Glomerular endothelial cell (primary cell): Measurements from ENCODE around the gene IL5RA. TPM values are rescaled to one million over a fixed set of nuclear protein-coding genes. Genes with fewer than 3 reads are reported as not detected.

ENCODE experiments used
- DNase-seq: peaks from one replicate; pipeline ENCODE4 v3.0.0-alpha.2; 2011; ENCODE audit warnings: low read depth, low spot score; ENCODE audit errors: extremely low read depth
- total RNA-seq: library from RNA; depleted of rRNA; stranded (reverse); fragments of >200 nt; gene quantifications from 2 replicates; pipeline ENCODE4 v1.2.3, GENCODE V29; 2015

Gene IL5RA, protein sequence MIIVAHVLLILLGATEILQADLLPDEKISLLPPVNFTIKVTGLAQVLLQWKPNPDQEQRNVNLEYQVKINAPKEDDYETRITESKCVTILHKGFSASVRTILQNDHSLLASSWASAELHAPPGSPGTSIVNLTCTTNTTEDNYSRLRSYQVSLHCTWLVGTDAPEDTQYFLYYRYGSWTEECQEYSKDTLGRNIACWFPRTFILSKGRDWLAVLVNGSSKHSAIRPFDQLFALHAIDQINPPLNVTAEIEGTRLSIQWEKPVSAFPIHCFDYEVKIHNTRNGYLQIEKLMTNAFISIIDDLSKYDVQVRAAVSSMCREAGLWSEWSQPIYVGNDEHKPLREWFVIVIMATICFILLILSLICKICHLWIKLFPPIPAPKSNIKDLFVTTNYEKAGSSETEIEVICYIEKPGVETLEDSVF
- not detected in 2 replicates for total RNA-seq

DNA sequence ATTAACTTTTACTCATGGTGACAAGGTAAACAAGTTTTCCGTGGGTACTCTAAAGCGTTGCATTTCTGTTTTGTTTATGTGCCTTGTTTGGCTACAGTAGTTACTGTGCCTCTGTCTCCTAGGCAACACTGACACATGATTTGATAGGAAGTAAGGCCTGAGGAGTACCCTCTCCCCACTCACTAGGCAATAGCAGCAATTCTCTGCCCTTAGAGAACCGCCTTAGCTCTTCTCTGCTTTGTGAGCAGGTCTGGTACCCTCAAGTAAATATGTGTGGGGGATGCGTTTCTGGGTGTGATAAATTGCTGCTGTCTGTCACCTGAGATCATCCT is at the start of gene IL5RA:
TSS of gene IL5RA (minus strand) at position 76 of the 332 bp plus-strand sequence. CDS start 5,390 bp downstream, outside the sequence.
- no peak for DNase-seq

DNA sequence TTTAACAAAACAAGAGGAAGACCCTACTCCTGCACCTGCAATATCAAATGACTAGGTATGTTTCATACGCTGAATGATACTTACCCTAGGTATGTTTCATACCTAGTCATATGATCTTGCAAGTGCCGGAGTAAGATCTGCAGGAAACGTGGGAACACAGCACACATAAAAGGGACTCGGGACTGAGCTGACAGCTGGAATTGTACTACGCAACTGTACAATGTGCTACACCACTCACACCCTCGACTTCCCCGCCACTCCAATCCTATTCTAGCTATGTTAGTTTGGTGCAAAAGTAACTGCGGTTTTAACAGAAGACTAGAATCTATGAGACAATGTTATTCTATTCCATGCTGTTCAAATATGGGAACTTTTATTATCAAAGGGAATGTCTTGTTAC is 47.3 kb upstream of the IL5RA start:
- DNase-seq: no peak

DNA sequence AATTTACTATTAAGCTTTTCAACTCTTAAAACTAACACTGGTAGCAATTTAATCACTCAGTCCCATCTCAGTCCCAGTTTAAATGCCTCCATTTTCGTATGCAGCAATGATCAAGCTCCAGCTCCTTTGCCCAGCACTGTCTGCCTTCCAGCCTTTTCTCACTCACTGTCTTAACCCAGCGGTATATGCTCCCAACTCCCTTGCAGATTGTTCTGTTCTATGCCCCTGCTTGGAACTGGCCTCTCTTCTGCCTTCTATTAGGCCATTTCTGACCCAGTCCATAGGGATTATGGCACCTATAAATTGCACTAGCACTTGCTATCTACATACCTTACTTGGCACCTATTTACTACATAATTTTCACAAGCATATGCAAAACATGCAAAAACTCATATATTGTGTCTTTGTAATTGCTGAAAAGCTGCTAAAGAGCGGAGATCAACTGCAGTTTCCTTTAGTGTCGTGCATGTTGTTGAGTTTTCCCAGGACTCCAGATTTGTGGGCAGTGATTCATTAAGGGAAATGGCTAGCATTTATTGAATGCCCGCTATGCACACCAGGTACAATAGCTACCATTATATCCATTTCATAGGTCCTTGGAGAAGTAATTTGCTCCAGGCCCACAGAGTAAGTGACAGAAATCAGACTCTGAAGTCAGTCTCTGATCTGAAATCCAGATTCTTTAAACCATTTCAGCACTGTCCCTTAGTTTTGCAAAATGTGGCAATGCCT is 44.9 kb upstream of the IL5RA start:
- no peak for DNase-seq

DNA sequence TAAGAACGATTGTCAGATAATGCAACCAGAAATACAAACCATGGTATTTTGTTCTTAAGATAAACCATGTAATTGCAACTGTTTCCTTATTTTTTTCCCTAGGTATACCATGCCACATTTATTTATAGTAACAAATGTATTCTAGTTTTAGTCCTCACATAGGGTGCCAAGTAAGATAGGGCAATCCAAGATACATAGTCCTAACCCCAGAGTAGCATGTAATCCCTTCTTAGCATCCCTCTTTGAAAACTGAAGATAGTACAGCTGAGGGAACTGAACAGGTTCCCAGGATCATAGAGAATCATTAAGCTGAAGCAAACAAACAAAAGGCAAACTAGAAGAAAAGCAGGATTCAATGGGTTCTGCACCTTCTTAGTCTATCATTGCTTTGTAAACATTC is 41.3 kb upstream of the IL5RA start:
- DNase-seq: no peak

DNA sequence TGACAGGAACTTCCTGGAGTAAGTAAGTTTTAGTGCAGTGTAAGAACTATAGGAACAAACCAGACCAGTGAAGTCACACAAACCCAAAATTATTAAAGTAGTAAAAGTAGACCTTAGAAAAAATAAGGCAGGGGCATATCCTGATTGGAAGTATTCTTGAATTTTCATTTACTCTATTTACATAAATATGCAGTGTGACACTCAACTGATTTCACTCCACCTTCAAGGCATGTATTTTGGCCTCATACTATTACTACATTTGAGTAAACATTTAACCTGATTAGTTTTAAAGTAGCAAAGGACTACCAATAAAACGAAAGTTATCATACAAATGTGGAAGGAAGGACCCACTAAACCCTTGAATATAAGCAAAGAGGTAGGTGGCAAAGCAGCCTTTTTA is 39.4 kb upstream of the IL5RA start:
- no peak for DNase-seq

DNA sequence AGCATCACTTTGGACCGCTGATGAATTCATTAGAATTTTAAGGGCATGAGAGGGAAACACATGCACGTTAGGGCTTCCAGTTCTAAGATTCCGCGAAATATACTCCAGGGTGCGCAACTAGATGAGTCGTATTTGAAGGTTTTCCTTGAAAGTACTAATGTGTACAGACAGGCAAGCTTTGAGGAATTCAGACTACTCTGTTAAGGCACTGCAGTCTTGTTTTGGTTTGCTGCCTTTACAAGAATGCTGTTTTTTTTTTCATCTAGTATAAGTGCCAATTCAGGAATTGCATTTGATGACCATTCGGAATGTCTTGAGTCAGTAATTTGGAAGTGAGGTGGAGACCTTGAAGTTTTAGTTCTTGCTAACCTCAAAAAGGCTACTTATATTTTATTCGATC is 35.7 kb upstream of the IL5RA start:
- no peak for DNase-seq

DNA sequence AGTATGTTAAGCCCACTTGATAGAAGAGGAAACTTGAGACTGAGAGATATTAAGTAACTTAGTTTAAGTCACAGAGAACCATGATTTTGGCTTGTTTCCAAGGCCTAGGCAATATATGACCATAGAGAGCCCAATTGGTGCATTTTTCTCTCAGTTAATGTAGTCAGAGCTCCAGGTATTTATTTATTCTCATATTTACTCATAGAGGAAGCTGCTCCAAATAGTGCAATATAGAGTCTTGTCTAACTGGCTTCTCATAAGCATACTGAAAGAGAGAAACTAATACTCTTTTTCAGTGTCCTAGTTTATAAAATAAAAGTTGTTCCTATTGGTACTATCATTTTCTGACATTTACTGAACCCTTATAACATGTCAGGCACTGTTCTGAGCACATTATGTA is 31.8 kb upstream of the IL5RA start:
- DNase-seq: no peak

DNA sequence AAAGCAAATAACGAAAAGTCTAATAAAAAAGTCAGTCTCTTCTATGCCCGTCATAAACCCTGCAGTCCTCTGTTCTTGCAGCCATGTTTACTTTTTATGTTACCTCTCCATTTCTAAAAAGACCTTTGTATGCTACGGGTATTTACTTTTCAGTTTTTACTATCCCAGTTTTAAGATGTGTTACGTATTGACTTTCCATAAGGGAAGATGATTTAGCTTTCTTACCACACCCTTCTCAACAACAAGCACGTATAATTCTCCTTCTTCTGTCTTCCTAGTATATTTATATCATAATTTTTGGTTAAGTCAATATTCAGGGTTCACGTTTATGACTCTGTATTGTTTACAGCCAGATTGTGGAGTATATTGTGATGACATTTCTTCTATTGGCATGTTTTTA is 27.4 kb upstream of the IL5RA start:
- no peak for DNase-seq

DNA sequence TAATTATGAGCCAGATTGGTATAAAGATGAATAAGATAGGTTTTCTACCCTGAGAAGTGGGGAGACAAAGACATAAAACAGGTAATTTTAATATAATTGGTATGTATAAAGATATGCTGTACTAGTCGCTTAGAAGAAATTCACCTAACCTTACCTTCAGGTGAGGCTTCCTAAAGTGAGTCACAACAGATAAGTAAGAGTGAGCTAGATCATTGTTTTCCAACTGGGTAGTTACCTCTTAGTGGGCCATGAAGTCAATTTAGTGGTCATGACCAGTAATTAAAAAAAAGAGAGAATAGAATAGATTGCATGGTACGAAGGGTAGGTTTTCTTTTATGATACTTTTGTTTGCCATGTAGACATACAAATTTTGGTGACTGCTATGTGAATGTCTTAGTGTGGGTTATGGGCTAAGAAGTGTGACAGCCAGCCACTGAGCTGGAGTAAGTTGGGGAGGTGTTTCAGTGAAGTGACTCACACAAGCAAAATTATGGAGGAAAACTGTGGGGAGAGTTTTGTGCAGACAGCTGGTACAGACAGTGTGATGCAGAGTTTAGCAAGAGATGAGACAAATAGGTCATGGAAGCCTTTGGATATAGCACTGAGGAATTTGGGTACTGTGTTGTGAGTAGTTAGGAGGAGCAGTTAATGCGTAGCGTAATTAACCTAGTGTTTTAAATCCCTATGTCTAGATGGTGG is 24.7 kb upstream of the IL5RA start:
- no peak for DNase-seq

DNA sequence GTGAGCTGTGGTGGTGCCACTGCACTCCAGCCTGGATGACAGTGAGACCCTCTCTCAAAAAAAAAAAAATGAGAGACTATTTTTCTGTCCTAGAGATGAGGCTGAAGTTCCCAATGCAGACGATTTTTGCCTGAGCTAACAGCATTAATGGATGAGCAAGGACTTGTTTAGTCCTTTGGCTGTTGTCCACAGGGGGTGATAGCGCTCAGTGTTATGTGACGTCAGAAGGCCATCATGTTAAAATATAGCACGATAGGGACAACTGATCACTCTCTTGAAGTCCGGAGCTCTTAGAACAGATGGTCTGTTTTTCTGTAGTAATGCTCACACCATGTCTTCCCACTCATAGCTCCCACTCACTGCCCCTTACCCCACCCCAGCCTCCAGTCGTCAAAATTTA is 23.3 kb upstream of the IL5RA start:
- no peak for DNase-seq

DNA sequence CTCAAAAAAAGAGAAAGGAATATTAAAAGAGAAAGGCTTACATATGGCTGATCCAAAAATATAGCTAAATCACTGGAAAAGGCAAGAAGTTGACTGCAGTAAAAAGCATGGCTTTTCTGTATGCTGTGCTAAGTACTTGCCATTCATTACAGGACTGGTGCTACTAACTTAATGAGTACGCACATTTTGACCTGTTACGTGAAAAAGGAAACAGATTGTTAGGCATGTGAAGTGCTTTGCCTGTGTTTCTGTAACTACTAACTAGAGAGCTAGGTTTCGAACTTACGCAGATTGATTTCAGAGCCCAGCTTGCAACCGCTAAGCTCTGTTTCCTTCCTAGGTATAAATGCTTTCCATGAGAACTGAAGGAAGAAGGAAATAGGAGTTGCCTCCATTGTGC is 19.4 kb upstream of the IL5RA start:
- DNase-seq: no peak

DNA sequence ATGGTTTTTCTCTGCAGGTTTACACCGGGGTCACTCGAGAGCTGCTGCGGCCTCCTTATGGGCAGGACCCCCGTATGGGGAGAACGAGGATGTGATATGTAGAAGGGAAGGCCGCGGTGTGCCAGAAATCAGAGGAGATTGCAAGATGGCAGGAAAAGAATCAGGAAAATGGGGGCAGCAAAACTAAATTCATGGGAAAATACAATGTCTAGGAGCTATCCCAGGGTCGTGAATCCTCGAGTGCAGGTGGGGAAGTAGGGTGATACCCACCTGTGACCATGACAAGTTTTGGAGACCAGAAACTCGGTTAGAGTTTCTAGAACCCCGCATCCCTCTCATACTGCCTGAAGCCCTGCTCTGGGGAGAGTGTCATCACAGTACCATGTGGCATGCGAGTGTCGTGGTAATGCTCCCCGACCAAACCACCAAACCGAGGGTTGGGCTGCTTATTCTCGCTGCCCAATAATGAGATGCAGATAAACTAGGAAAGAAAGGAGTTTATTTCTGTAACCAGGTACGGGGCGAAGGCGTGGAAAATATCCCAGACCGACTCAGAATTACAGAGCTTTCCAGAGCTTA is 17.3 kb upstream of the IL5RA start:
- no peak for DNase-seq

DNA sequence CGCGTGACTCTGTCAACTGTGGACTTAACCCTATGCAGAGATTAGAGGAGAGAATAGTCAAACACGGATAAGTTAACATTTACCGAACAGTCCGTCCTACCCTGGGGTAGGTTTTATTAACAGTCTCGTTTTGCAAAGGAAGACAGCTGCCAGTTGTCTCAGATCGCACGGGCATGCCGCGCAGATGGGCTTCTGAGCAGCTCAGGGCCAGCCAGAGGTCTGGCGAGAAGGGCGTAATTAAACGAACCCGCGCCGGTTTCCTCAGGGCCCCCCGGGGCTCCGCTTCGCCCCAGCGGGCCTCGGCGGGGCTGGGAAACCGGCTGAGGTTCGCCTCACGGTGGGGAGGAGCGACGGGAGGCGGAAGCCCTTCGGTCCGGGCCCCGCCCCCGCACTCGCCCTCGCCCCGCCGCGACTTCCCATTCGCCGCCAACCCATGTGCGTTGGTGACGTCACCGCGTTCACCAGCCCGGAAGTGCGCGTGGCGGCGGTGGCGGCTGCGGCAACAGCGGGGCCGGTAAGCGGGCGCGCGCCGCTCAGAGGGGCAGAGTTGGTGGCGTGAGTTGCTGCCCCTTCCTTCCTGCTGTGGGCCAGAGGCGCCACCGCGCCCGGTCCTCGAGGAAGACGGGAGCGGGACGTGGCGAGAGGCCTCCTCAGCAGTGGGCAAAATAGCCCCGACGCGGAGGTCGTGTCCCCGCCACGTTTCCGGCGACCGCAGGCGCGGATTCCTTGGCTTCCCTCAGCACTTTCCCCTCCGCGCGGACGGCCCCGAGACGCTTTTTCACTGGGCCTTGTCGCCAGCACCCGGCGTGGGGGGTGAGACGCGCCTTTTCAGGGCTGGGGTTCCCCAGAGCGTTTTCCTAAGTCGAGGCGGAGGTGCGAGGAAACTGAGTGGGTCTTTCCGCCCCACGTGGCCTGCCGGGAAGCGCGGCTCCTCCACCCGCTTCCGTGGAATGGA is 16.6 kb upstream of the IL5RA start, which contains the start of gene TRNT1:
TSS of gene TRNT1 (plus strand) at position 464 of the 955 bp plus-strand sequence. CDS start 2,101 bp downstream, outside the sequence.
- DNase-seq: peak; percentile 31

DNA sequence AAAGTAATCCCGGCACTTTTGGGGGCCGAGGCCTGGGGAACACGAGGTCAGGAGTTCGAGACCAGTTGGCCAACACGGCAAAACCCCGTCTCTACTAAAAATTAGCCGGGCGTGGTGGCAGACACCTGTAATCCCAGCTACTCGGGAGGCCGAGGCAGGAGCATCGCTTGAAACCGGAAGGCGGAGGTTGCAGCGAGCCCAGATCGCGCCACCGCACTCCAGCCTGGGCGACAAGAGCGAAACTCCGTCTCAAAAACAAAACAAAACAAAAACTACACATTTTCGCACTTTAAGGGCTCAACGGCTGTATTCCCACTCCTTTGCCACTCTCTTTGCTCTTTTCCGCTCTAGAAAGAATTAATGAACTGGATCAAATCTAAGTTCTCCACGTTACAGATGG is 15.8 kb upstream of the IL5RA start:
- DNase-seq: no peak

DNA sequence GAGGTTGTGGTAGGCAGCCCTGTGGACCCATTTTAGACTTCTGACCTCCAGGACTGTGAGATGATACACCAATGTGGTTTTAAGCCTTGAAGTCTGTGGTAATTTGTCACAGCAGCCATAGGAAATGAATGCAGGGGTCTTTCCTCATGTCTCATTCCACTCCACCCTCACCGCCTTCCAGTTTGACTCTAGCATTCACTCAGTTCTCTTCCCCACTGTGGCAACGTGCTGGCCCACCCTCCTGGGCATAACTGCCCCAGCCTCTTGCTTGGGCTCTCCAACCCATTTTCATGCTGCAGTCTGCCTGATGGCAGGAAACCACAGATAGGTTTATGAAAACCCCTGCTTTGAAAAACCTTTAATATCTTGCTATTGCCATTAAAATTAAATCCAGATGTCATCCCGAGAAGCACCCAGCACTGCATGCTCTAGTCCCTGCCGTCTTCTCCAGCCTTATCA is 9.2 kb upstream of the IL5RA start:
- no peak for DNase-seq

DNA sequence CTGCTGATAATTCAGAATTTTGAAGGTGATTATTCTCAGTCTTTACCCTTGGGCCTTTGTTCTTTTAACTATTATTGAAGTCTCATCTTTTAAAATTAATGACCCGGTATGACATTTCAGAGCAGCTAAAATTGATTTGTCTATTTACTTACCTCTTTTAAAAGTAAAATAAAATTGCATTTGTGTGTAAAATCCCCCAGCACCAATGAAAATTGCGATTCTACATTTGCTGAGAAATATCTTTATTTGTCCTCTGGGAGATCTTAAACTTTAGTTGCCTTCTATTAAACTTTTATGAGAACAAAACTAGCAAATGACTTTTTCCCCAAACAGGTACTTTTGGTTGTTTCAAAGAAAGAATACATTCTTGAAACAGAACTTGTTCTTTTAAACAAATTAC is 7.5 kb upstream of the IL5RA start:
- no peak for DNase-seq

DNA sequence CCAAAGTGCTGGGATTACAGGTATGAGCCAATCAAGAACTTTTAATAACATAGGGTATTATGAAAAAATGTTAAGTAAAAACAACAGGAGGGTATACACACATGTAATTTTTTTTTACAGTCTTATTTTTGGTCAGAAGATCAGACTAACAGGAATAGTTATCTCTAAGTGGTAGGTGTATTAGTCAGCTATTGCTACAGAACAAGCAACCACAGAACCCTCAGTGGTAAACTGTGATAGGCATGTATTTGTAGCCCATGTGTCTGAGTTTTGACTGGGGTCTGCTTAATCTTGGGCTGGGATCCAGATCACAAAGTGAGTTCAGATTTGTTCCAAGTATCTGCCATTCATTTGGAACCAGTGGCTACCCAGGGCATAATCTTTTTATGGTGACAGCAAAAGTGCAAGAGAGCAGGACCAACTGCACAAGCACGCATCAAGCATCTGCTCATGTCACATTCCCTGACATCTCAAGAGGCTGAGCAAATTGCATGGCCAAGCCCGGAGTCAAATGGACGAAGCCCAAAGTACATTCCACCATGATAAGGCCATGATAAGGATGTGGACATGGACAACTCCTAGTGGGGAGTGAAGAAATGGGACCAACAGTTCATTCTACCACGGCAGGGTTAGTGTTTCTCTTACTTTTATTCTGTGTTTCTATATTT is 3.0 kb upstream of the IL5RA start:
- DNase-seq: no peak

DNA sequence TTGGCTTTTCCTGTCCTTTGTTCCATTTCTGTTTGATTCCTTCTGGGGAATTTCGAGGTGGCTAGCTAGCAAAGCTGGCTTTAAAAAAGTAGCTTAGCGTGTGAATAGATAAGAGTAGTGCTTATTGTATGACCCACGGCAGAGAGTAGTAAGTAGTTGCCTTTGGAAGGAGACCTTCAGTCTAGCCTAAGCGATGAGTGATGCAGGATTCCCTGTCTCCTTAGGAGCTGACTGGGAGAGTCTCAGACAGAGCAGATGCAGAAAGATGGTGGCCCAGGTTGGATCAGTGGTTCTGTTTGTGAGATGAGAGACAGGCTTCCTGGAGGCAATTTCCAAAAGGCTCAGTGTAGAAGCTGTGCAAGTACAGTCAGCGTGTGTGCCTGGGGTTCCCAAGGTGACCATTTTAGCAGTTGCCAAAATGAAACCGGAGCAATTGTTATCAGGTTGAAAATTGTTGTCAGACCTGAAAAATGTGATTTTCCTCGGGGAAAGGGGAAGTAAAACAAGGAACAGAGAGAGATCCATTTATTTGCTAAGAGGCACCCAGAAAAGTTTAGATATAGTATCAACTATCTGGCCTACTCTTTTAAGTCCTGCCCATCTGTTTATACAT is 681 bp upstream of the IL5RA start:
- no peak for DNase-seq
